HPDE6-E6E7 (cell line): ENCODE results near the gene KCNN1.
"Not testable (repeated sequence)": the region's sequence is repeated elsewhere in the genome, so short reads cannot be mapped to it uniquely, and the experiment has no call there.

Experiments
- DNase-seq: peaks from one replicate; pipeline ENCODE4 v3.0.0; 2011; ENCODE audit warnings: missing footprints; ENCODE audit errors: extremely low spot score

Gene KCNN1

GRCh38 chr19:18027151-18027550, 60.2 kb downstream of the KCNN1 start:
- no peak for DNase-seq

- DNase-seq, result no peak
Measured at GRCh38 chr19:18029617-18030338, 62.9 kb downstream of the KCNN1 start.

- DNase-seq, result not testable (repeated sequence)
Measured at GRCh38 chr19:18031401-18031800, 64.5 kb downstream of the KCNN1 start.

GRCh38 chr19:18032102-18032501, 65.2 kb downstream of the KCNN1 start:
- DNase-seq, result not testable (repeated sequence)

- no peak for DNase-seq
Measured at GRCh38 chr19:18041054-18041453, 74.1 kb downstream of the KCNN1 start.

GRCh38 chr19:18043676-18044075, 76.8 kb downstream of the KCNN1 start:
- DNase-seq, result no peak

GRCh38 chr19:18044825-18045304, 78.0 kb downstream of the KCNN1 start:
- peak; percentile 32 for DNase-seq

GRCh38 chr19:18045307-18046050, 78.6 kb downstream of the KCNN1 start:
- no peak for DNase-seq

- peak; percentile 64 for DNase-seq
Measured at GRCh38 chr19:18046059-18046718, 79.3 kb downstream of the KCNN1 start.

- no peak for DNase-seq
Measured at GRCh38 chr19:18049385-18049784, 82.5 kb downstream of the KCNN1 start.
